CD4-positive, alpha-beta T cell treated with Interleukin-6 for 4 hours (primary cell): ENCODE measurements around the gene RAB3B.
"Not testable (repeated sequence)": the region's sequence is repeated elsewhere in the genome, so short reads cannot be mapped to it uniquely, and the experiment has no call there.

ENCODE experiments used
- DNase-seq: peaks from one replicate; pipeline ENCODE4 v3.0.0-alpha.2; 2020; ENCODE audit warnings: mixed read lengths

RAB3B gene

DNA sequence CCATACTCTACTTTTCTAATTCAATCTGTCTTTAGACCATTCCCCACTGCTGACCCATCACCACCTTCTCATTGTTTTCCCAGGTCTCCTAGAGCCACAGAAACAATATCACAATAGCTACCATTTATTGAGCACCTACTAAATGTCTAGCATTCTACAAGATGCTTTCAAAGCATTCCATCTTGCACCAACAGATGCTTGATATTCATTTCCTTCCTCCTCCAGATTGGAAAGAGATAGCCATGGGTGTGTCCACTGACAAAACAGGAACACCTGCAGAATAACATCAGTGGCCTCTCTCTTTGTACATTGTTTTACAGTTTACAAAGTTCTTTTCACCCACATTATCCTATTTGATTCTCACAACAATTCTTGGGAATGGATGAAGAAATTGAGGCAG lies 2.2 kb downstream of the RAB3B start:
- DNase-seq, result no peak

DNA sequence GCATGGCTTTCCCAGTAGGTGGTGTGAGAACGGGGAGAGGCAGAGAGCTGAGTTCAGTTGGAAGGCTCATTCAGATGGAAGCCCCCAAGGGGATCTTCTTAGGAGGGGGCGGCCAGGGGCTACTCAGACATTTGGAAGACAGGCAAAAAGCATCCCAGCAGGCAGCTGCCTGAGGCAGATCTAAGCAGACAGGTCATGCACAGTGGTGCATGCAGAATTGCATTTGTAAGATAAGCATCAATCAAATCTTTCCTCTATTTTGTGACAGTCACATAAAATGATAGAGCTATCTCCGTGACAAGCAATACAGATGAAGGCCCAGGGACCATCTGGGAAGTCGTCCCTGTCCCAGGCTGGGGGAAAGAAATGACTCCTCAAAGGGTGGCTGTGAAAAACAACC lies 3.8 kb downstream of the RAB3B start:
- DNase-seq, result no peak

DNA sequence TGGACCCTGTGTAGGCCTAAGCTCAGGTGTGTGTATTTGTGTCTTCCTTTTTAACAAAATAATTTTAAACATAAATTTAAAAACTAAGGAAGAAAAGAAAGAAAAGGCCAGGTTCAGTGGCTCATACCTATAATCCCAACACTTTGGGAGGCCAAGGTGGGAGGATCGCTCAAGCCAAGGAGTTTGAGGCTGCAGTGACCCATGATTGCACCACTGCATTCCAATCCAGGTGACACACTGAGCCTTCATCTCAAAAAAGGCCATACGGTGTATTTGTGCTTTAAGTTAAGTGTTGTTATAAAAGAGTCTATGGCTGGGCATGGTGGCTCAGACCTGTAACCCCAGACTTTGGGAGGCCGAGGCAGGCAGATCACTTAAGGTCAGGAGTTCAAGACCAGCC lies 8.3 kb downstream of the RAB3B start:
- DNase-seq, result no peak

DNA sequence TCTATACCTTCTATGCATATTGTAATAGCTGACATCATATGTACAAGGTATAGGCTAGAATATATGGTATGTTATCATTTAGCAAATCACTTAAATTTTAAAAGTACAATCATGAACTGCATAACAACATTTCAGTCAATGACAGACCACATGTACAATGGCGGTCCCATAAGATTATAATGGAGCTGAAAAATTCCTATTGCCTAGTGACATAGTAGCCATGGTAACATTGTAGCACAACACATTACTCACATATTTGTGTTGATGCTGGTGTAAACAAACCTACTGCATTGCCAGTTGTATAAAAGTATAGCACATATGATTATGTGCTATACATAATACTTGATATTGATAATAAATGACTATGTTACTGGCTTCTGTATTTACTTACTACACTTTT lies 8.9 kb downstream of the RAB3B start:
- no peak for DNase-seq

GRCh38 chr1:51978099-51978498 lies 12.4 kb downstream of the RAB3B start:
- DNase-seq, result no peak

DNA sequence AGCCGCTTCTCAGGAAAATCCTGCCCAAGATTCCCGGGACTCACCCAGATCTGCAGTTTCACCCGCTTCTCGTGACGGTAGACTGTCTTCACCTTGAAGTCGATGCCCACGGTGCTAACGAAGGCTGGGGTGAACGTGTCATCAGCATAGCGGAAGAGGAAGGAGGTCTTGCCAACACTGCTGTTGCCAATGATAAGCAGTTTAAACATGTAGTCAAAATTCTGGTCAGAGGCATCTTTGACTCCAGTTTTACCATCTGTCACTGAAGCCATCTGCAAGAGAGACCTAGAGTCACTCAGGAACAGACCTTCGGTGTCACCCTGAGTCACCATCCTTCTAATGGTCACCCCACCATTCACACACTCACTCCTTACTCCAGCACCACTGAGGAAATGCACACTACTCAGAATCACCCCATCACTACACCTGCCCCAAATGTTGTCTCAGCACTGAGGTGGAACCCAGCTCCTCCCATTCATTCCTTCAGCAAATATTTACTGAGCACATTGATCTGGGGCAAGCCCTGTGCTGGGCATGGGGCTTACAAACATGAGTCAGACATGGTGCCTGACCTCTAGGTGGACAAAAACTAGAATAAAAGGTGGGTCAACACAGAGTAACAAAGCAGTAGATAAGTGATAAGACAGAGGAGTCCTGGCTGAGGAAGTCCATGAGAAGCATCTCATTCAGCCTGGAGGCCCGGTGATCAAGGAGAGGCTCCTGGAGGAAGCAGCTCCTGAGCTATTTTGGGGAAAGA lies 13.5 kb downstream of the RAB3B start:
- DNase-seq, result no peak

DNA sequence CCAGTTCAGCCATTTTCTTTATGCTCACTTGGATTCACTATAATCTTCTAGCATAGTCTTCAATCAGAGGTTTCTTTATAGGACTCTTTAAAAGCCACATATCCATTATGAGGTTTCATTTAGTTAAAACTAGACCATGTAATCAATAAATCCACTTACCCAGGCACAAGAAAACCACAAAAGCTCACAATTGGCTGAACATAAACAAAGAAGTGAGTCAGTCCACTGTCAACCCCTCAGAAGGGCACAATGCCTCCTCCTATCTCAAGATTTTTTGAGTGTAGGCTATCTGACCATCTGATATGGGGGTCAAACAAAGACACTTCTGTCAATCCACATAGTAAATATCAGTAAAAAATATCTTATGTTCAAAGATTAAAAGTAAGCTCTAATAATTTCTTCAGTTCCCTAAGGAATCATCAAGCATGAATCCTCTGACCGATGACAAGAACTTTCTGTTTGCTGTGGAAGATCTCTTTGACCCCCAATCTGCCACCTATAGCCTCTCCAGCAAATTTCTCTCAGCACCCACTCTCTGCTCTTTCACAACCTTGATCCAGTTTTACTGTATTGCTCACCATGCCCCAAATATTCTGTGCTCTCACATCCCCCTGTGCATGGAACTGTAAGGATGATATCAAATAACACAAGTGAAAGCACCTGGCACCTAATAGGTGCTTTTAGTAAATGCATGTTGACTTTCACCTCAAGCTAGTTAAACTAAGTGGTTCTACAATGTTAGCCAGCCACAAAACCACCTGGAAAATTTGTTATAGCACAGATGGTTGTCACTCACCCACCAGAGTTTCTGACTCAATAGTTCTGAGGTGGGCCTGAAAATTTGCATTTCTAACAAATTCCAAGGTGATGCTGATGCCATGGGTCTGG lies 16.7 kb downstream of the RAB3B start:
- DNase-seq, result no peak

- no peak for DNase-seq
These were observed 21.3 kb downstream of the RAB3B start for GRCh38 chr1:51969038-51969705.

DNA sequence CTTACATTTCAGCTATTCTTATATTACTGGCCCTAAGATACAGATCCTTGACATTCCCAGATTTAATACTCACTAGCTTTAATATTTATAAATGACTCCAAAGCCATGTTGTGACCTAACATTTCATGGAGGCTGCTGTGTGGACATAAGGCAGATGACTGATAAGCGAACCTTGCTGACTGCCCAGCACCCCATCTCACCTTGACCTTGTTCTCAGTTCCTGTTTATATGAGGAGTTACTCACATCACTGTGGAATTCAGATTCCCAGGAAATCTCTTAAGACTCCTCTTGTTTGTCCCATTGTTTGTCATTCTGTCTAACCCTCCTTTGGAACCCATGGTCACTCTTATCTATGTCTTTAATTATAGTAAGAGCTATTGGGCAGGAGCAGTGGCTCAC lies 21.9 kb downstream of the RAB3B start:
- no peak for DNase-seq

GRCh38 chr1:51967213-51967791 lies 23.2 kb downstream of the RAB3B start:
- not testable (repeated sequence) for DNase-seq

GRCh38 chr1:51966559-51966958 lies 23.9 kb downstream of the RAB3B start:
- DNase-seq, result no peak

DNA sequence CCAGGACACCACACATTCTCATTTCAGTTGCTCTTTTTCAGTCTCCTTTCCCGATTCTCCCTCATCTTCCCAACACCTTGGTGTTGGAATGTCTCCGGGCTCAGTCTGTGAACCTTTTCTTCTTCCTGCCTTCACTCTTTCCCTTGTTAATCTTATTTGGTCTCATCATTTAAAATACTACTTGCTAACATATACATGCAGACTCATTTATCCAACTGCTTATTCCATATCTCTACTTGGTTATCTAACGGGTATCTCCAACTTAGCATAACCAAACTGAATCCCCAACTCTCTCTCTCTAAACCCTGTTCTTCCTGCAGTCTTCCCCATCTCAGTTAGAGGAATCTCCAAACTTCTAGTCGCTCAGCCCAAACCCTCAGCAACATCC lies 26.2 kb downstream of the RAB3B start:
- DNase-seq, result no peak

DNA sequence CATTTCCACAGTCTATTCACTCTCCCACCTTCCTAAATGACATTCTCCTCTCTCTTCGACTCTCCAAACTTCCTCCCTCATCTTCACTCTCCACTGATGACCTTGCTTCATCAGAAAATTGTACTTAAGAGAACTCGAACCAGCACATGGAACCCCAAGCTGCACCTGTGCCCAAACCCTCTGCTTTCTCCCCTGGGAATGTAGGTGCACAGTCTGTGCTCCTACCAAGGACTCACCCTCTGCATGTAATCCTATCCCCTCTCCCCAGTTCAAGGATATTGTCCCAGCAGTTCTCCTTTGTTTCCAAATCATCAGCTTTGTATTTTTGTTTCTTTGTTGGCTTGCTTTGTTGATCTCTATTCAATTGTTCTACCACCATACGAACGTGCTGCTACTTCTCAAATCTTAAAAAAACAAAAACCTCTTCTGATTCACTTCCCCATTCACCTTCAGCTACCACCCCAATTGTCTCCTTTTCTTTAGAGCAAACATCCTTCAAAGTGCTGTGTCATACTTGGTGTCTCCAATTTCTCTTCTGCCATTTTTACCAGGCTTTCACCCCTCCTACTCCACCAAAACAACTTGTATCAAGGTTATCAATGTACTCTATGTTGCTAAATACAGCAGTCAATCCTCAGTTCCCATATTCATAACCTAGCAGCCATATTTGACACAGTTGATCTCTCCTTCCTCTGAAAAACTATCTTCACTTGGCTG lies 26.8 kb downstream of the RAB3B start:
- DNase-seq, result no peak

DNA sequence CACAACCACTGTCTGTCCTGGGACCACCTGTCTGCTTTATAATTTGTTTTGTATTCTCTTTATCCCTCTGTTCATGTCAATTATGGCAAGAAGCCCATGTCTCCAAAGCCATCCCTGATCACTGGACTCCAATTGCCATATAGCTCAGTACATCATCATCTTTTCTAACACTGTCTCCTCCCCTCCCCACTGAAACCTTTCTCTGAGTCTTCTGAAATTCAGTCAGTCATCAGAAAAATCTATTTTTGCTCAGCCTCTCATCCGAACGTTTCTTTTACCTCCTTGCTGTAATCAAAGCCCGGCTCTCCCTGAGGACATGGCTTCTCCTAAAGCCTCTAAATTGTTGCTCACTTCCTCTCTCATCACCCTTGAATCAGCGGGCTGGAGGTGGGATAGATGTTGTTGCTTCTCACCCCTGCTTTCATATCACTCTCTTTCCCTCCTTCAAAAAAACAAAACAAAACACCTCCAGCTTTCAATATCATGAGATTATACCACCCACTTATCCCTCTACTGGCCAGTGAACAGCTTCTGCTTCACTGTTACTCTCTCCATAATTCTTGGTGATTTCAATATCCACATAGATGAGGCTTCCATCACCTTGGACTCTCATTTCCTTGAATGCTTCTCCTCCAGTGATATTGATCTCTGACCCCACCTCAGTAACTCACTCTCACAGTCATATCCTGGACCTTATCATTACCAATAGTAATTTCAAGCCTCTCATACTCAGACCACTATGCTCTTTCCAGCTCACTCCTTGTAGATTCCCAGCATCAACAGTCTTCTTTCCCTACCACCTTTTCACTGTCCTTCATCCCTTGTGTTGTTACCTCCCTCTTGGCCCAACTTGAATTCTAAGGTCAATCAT lies 27.8 kb downstream of the RAB3B start:
- no peak for DNase-seq

- no peak for DNase-seq
These were observed 28.5 kb downstream of the RAB3B start for GRCh38 chr1:51961954-51962353.

- DNase-seq, result no peak
These were observed 29.3 kb downstream of the RAB3B start for GRCh38 chr1:51961231-51961630.

- DNase-seq, result no peak
These were observed 30.2 kb downstream of the RAB3B start for GRCh38 chr1:51960262-51960661.

DNA sequence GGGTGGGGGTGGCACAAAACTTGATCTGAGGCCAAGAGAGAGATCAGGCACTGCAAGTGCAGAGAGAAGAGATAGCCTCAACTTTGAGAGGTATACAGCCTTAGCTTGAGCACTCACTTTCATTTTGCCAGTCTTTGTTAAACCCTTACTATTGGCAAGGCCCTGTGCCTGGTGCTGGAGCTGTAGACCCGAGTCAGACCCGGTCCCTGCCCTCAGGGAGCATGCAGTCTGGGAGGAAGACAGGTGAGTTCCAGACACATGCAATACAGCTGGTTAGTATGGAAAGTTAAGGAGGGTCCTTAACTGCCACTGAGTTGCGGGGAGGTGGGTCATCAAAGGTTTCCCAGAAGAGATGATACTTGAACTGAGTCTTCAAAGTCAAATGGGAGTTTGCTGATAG lies 31.7 kb downstream of the RAB3B start:
- DNase-seq, result no peak

GRCh38 chr1:51957618-51958017 lies 32.9 kb downstream of the RAB3B start:
- DNase-seq, result no peak

GRCh38 chr1:51956528-51957509 lies 33.7 kb downstream of the RAB3B start:
- DNase-seq, result no peak
